DMS153 treated with DMSO at 0.1 percent for 48 hours (cell line): ENCODE data around the gene DYDC2.
"Not testable (repeated sequence)": the region's sequence is repeated elsewhere in the genome, so short reads cannot be mapped to it uniquely, and the experiment has no call there.

Experiments
- DNase-seq: peaks from one replicate; lab custom pipeline; 2025; ENCODE audit not compliant: unreplicated experiment; lab: John Stamatoyannopoulos, UW

DYDC2 gene, protein sequence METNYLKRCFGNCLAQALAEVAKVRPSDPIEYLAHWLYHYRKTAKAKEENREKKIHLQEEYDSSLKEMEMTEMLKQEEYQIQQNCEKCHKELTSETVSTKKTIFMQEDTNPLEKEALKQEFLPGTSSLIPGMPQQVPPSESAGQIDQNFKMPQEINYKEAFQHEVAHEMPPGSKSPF

DNA sequence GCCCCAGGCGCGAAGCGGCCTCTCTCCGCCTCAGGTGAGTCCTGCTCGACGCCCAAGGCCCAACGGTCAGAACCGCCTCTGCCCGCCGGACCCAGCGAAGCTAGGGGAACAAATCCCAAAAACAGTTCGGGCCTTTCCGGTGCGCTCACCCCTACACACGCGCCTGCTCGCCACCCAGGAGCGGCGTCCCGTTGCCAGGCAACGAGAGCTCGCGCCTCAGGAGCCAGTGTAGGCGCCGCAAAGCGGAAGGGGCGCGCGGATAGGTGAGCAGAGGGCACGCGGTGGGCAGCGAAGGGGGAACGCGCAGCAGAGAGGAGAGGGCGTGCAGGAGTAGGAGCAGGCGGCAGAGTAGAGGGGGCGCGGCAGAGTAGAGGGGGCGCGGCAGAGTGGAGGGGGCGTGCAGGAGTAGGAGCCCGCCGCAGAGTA lies at the start of gene DYDC2, which contains the start of gene DYDC1:
DYDC2 (plus strand) TSS at position 219 of the 426 bp plus-strand sequence. CDS start 5,663 bp downstream, outside the sequence.
DYDC1 (minus strand) TSS at position 193 of the 426 bp plus-strand sequence. CDS start 4,154 bp downstream, outside the sequence.
- peak; percentile 69 for DNase-seq

DNA sequence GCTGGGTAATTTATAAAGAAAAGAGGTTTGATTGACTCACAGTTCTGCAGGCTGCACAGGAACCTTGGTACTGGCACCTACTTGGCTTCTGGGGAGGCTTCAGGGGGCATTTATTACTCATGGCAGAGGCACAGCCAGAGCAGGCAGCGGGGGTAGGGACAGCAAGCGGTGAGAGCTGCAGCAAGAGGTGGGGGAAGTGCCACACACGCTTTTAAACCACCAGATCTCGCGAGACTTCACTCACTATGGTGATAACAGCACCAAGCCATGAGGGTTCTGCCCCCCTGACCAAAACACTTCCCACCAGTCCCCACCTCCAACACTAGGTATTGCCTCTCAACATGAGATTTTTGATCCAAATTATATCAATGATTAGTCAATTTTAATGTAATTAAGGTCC lies 43.1 kb upstream of the DYDC2 start:
- DNase-seq: no peak

DNA sequence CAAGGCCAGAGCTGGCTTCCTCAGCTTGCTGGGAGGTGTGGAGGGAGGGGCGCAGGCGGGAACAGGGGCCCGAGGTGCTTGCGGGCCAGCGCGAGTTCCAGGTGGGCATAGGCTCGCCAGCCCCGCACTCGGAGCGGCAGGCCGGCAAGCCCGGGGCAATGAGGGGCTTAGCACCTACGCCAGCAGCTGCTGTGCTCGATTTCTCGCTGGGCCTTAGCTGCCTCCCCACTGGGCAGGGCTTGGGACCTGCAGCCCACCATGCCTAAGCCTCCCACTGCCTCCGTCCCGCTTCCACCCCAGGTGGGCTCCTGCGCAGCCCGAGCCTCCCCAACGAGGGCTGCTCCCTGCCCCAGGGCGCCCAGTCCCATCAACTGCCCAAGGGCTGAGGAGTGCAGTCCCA lies 41.2 kb upstream of the DYDC2 start:
- no peak for DNase-seq

DNA sequence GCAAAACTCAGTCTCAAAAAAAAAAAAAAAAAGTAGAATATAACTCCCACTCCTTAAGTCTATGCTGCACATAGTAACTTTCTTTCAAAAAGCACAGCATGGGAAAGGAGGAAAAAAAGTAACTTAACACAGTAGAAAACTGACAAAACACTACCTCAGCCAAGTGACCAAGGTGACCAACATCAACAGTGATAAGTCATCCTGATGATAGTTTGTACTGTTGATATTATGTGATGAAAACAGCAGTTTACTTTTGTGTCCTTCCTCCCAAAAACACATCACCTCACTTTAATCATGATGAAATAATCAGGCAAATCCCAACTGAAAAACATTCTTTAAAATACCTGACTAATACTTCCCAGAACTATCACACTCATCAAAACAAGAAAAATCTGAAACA lies 37.8 kb upstream of the DYDC2 start:
- no peak for DNase-seq

DNA sequence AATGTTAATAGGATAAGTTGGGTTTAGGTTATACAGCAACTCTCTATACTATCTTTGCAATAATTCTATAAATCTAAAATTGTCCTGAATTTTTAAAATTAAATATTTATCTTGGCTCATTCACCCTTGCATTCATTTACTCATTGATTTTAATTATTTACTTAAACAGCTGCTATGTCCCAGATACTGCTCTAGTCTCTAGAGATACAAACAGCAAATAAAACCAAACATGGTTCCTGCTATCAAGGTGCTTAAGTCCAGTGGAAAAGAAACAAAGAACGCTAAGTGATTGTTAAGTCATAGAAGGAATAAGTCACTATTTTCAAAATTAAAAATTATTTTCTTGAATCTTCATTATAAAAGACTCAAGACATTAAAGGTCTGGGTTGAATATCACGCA lies 37.3 kb upstream of the DYDC2 start:
- DNase-seq: no peak

DNA sequence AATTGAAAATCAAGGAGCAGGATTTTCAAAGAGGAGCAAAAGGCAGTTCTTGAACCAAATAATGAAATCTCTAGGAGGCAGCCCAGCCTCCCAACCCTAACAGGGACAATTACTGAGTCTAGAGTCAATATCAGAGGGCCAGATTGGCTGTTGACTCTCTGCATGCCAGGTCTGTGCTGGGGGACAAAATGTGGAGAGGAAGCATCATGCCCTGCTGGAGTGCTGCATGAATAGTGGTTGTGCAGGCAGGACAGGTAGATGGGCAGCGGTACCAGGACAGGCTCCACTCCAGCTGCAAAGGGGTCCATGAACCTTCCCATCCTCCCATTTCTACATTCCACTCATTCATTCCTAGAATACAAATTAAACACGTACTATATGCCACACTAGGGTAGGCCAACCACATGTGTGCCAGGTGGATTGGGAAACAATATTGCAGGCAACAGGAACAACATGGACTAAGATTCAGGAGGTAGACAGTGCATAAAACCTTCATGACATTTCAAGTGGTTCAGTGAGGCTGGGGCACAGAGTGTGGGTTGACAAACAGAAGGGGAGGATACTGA lies 36.8 kb upstream of the DYDC2 start:
- no peak for DNase-seq

DNA sequence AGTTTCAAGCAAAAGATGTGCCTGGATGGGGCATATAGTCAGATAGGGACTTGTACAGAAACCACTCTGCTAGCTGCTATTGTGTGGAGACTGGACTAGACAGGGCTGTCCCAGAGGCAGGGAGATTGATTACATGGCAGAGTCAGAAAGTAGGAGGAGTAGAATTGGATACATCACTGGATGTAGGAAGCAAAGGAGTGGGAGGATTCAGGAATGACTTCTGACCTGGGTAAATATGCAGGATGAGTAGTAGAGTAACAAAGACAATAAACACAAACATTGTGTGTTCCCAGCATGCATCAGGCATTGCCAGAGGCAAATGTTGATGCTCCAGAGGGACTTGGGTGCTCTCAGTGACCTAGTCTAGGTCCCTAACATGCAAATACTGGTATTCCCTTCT lies 36.2 kb upstream of the DYDC2 start:
- DNase-seq: no peak

DNA sequence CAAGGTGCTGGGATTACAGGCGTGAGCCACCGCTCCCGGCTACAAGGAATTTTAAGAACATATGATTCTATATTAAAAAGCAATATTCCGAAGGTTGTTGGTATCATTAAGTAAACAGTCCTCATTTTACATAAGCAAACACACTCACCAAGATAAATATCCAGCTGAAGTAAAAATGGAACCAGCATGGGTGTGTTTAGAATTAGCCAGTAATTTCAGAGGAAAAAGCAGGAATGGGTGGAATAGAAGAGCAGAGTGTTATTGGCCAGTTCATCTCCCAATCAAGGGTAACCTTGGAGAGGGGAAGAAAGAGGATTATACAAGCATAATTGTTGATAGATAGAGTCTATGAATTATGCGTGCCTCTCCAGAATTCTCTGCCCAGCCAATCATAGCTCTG lies 35.4 kb upstream of the DYDC2 start:
- DNase-seq: no peak

DNA sequence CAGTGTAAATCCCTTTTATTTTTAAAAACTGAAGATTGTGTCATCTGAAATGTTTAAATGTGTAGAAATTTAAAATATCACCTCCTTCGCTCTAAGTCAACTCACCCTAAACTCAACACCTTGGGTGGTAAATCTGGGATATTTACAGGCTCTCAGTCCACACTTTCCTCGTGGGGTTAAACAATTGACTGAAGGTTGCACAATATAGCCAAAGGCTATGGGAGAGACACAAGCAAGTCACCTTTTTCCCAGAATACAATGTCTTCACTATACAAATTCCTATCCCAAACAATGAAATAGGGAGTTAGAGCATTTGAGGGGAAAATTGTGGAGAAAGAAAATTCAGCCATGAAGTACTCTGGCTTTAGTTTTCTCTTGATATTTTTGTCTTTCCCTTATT lies 34.4 kb upstream of the DYDC2 start:
- no peak for DNase-seq

DNA sequence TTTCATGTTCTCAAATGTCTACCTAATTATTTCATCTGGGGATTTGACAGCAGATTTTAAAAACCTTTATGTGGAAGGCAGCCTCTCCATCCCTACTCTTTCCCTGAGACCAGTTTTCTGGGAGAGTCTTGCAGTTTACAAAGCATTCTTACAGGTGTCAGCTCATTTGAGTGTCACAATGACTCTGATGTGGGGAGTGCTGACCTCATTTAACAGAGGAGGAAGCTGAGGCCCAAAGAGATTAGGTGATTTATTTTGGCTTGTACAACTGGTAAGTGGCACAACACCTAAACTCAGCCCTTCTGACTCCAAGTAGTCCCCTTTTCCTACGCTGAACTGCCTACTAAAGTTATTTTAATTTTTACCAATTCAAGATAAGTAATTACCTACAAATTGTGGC lies 33.9 kb upstream of the DYDC2 start:
- DNase-seq: no peak

DNA sequence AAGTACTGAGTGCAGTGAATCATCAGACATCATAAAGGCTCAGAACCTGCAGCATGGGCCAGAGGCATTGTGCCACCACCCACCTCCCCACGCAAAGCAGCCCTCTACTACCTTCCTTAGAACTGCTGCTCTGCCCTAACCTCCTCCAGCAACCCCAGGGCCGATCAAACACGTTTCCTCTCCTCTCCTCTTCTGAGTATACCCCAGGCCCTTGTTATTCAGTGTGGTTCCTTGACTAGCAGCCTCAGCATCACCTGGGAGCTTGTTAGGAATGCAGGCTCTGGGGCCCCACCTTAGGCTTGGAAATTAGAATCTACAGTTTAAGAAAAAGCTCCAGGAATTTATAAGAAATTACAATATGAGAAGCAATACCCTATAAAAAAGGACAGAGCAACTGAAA lies 33.3 kb upstream of the DYDC2 start:
- no peak for DNase-seq

DNA sequence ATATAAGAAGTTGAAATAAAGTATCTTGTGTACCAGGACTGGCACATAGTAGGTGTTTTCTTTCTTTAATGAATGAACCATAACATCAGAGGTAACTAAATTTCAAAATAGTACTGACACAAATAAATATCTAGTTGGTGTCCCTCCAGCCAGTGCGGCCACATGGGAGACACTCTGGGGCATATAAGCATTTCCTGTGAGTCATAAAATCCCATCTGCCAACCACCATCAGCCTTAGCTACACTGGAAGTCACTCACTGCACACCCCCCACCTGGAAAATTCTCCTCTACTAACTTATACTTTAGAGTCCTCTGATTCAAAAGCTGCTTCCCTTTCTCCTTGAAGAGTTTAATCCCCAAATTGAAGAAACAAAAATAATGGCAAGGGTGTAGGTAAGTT lies 32.5 kb upstream of the DYDC2 start:
- DNase-seq: no peak

DNA sequence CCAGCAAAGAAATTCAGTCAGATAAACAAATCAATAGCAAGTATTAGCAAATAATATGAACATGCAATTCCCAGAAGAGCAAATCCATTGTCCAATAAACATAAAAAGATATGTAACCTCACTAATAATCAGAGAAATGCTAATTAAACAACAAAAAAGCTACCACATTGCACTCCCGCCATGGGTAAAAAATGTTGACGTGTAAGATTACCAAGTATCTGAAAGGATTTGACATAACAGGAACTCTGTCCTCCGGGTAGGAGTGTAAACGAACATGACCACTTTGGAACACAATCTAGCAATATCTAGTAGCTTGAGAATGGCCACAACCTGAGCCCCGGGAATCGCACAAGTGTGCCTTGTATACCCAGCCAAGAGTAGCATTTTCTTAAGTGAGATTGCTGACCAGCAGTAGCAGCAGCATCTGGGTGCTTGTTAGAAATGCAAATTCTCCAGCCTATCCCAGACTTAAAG lies 31.7 kb upstream of the DYDC2 start:
- DNase-seq: no peak

DNA sequence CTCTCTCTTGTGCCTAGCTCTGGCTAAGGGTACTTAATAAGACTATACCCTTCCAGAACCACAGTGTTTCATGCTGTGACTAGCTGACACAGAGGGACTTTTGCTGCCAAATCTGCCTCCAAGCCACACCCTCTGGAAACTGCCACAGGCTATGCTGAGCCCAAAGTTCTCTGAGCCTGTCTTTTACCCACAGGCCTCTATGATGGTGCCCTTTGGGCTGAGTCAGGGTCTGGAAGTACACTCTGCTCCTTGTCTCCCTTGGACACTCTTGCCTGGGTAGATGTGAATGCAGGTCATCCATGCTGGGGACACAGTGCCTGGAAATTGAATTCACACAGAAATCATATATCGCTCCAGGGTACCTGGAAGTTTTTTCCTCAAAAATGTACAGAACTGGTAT lies 22.6 kb upstream of the DYDC2 start:
- DNase-seq: no peak

DNA sequence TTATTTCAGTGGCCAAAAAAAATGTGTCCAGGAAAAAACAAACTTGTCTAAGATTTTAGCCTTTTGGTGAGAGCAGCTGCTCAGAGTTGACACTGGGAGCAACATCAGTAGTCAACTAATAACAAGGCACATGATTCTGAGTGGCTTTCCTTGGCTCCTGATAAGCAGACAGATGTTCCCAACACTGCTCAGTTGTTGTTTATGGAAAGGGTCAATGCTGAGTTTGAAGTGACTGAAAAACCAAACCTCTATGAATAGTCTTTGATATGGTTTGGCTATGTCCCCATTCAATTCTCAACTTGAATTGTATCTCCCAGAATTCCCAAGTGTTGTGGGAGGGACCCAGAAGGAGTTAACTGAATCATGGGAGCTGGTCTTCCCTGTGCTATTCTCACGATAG lies 12.3 kb upstream of the DYDC2 start:
- DNase-seq: no peak

DNA sequence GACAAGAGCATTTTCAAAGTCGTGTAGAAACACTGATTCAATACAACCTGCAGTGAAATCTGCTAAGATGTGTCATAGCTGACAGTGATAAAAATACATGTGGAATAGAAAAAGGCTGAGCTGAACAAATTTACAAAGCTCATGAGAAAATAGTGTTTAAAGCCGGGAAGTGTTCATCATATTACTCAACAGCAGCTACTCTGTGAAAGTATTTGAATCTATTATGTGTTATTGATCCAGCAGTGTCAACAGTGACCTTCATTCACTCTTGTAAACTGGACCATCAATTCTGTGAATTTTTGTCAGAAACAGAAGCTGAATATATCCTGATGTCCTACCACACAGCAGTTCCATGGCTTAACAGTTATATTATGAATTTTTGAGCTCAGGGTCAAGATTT lies 11.7 kb upstream of the DYDC2 start:
- DNase-seq: no peak

DNA sequence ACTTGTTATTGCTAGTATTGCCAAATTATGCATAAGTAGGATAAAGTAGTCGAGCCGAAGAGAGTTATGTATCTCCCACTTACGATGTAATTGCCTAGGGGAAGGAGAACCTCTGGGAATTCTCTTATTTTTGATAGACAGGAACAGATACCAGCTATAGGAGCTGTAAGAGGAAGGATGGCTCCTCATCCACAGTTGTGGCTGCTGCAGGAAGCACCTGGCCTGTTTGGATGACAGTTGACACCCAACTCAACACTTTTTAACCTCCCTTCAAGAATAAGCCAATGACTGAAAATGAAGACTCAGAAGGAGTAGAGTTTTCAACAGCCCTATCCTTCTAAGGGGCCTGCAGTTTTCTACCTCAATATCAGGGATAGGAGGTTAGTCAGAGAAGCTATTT lies 6.3 kb upstream of the DYDC2 start:
- no peak for DNase-seq

DNA sequence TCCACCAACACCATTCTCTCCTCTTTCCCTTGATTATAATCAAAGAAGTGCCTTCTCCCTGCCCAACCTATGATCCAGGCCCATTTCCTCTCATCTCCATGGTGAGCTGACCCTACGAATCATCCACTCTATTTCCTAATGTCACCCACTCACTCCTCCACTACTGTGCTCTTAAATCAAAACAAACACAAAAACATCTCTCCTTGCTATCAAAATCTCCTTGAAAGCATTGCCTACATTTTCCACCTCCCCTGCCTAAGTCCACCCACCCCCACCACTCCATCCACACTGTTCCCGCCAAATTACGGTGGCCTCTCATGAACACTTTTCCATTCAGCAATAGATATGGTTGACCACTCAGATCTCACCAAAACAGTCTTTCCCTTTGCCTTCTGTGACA lies 5.4 kb upstream of the DYDC2 start:
- DNase-seq: no peak

DNA sequence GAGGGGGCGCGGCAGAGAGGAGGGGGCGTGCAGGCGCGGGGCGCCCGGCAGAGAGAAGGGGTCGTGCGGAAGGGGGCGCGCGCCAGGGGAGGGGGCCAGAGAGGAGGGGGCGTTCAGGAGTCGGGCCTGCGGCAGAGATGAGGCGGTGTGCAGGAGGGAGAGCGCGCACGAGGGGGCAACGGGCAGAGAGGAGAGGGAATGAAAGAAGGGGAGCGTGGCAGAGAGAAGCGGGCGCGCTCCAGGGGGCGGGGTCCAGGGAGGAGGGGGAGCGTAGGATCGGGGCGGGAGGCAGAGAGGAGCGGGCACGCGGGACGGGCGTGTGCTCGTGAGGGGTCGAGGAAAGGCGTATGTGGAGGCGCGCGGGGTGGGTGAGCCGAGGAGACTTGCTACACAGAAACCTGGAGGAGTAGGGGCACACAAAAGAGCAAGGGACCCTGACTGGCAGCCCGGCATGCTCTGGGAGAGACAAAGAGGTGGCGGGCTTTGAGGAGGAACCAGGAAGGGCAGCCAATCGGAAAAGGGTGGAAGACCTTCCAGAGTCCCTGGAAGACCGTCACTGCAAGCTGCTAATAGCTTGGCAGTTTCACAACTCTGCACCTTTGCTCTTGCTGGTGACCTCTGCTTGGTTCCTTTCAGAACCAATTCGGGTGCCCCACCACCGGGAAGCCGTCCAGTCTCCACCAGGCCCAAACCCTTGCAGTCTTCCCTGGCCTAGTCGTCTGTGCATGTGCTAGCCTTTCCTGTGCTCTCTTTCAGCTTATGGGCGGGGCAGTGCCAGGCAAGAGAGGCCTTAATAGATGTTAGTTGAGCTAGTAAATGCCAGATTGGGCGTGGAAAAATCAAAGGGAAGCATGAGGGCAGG lies 639 bp downstream of the DYDC2 start:
- peak; percentile 80 for DNase-seq

DNA sequence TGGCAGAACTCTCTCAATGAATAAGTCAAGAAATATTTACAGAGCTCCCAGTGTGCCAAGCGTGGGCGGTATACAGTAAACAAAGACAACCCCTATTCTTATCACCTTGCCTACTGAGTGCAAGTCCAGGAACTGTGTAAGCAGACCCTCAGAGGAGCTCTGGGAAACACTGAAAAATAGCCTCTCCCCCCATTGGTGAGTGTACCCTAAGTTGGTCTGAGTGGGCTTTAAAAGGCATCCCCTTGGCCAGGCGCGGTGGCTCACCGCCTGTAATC lies 1.2 kb downstream of the DYDC2 start:
- DNase-seq: no peak

DNA sequence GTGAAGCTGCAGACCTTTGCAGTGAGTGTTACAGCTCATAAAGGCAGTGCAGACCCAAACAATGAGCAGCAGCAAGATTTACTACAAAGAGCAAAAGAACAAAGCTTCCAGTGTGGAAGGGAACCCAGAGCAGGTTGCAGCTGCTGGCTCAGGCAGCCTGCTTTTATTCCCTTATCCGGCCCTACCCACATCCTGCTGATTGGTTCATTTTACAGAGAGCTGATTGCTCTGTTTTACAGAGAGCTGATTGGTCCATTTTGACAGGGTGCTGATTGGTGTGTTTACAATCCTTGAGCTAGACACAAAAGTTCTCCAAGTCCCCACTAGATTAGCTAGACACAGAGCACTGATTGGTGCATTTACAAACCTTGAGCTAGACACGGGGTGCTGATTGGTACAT lies 2.3 kb downstream of the DYDC2 start:
- DNase-seq: not testable (repeated sequence)

DNA sequence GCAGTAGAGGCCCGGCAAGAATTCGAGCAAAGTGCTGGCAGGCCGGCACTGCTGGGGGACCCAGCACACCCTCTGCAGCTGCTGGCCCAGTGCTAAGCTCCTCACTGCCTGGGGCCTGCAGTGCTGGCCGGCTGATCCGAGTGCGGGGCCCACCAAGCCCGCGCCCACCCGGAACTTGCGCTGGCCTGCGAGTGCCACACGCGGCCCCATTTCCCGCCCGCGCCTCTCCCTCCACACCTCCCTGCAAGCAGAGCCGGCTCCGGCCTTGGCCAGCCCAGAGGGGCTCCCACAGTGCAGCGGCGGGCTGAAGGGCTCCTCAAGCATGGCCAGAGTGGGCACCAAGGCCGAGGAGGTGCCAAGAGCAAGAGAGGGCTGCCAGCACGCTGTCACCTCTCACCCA lies 3.1 kb downstream of the DYDC2 start:
- DNase-seq: no peak
